Activated naive CD4-positive, alpha-beta T cell treated with anti-CD3 and anti-CD28 coated beads, Interleukin-2, amount 10 ng/mL, durations not matched to agents 7 days and 5 days (primary cell): Measurements from ENCODE around the gene GARIN1A.
"Not testable (repeated sequence)": the region's sequence is repeated elsewhere in the genome, so short reads cannot be mapped to it uniquely, and the experiment has no call there.

Experiments used
- CTCF ChIA-PET: fragments of 350-600 bp; sonication (Branson Sonifier 250); formaldehyde crosslinking; loops from one replicate; lab custom pipeline; 2021; ENCODE audit warnings: antibody characterized with exemption; lab: Charles Lee
- DNase-seq: peaks from one replicate; pipeline ENCODE4 v3.0.0-alpha.2; 2020
- H3K27ac Mint-ChIP-seq: one replicate; pipeline ENCODE4 v1.8.0; 2021; ENCODE audit warnings: mild to moderate bottlenecking, moderate library complexity, mixed read lengths
- H3K27me3 Mint-ChIP-seq: one replicate; pipeline ENCODE4 v1.8.0; 2021; ENCODE audit warnings: mild to moderate bottlenecking, mixed read lengths
- H3K36me3 Mint-ChIP-seq: one replicate; pipeline ENCODE4 v1.8.0; 2021; ENCODE audit warnings: mixed read lengths
- H3K4me1 Mint-ChIP-seq: one replicate; pipeline ENCODE4 v1.8.0; 2021; ENCODE audit warnings: mixed read lengths
- H3K4me3 Mint-ChIP-seq: one replicate; pipeline ENCODE4 v1.8.0; 2021; ENCODE audit warnings: mild to moderate bottlenecking, moderate library complexity, mixed read lengths
- H3K9me3 Mint-ChIP-seq: one replicate; pipeline ENCODE4 v1.8.0; 2021; ENCODE audit warnings: mixed read lengths

The GARIN1A gene

GRCh38 chr7:128671992-128672391 is at the start of gene GARIN1A:
TSS of gene GARIN1A (plus strand) at chr7:128672292. CDS start at chr7:128672398, 106 bp downstream.
- Mint-ChIP-seq H3K27ac (no peak within 1 kb of the TSS), H3K9me3 (no peaks in the 10 kb centered on the region), H3K4me1 (no peaks in the 10 kb centered on the region), H3K4me3 (no peak within 1 kb of the TSS), H3K27me3 (peaks cover 29% of the 10 kb centered on the region), H3K36me3 (no peaks in the 10 kb centered on the region)
- no peak for DNase-seq
- CTCF ChIA-PET = interaction anchor here (1.0 to 2.1 kb wide), 3 partner anchors 11 to 197 kb away, joined by 3 to 9 read pairs (median 4); no protein-coding TSS in a partner anchor

GRCh38 chr7:128627124-128627523 is 45.0 kb upstream of the GARIN1A start:
- H3K27me3 Mint-ChIP-seq, DNase-seq, H3K4me1 Mint-ChIP-seq, CTCF ChIA-PET, H3K4me3 Mint-ChIP-seq, H3K9me3 Mint-ChIP-seq, H3K27ac Mint-ChIP-seq: not testable (repeated sequence)
- H3K36me3 Mint-ChIP-seq = peaks cover 34% of the 10 kb centered on the region

- CTCF ChIA-PET, DNase-seq, H3K4me1 Mint-ChIP-seq, H3K27ac Mint-ChIP-seq, H3K4me3 Mint-ChIP-seq, H3K27me3 Mint-ChIP-seq, H3K9me3 Mint-ChIP-seq: not testable (repeated sequence)
- H3K36me3 Mint-ChIP-seq = peaks cover 32% of the 10 kb centered on the region
Measured at GRCh38 chr7:128633915-128634314, 38.2 kb upstream of the GARIN1A start.

- H3K36me3 Mint-ChIP-seq = peaks cover 12% of the 10 kb centered on the region
- H3K27me3 Mint-ChIP-seq, DNase-seq, H3K9me3 Mint-ChIP-seq, CTCF ChIA-PET, H3K4me1 Mint-ChIP-seq, H3K4me3 Mint-ChIP-seq, H3K27ac Mint-ChIP-seq: not testable (repeated sequence)
Measured at GRCh38 chr7:128645206-128645605, 26.9 kb upstream of the GARIN1A start.

GRCh38 chr7:128645844-128646243 is 26.2 kb upstream of the GARIN1A start:
- H3K27ac Mint-ChIP-seq, CTCF ChIA-PET, H3K4me1 Mint-ChIP-seq: not testable (repeated sequence)

GRCh38 chr7:128646877-128647276 is 25.2 kb upstream of the GARIN1A start:
- H3K36me3 Mint-ChIP-seq = peaks cover 14% of the 10 kb centered on the region
- H3K9me3 Mint-ChIP-seq, H3K27me3 Mint-ChIP-seq, DNase-seq, H3K27ac Mint-ChIP-seq, H3K4me3 Mint-ChIP-seq, CTCF ChIA-PET, H3K4me1 Mint-ChIP-seq: not testable (repeated sequence)

More at GRCh38 chr7:128645844-128646243, 26.2 kb upstream of the GARIN1A start:
- H3K27me3 Mint-ChIP-seq, H3K9me3 Mint-ChIP-seq, H3K4me3 Mint-ChIP-seq, DNase-seq: not testable (repeated sequence)
- H3K36me3 Mint-ChIP-seq = peaks cover 12% of the 10 kb centered on the region

- H3K9me3 Mint-ChIP-seq, H3K27ac Mint-ChIP-seq, DNase-seq, CTCF ChIA-PET, H3K4me3 Mint-ChIP-seq, H3K36me3 Mint-ChIP-seq, H3K27me3 Mint-ChIP-seq, H3K4me1 Mint-ChIP-seq: not testable (repeated sequence)
Measured at GRCh38 chr7:128651096-128651495, 21.0 kb upstream of the GARIN1A start.

GRCh38 chr7:128652606-128653005 is 19.5 kb upstream of the GARIN1A start:
- H3K36me3 Mint-ChIP-seq, H3K27me3 Mint-ChIP-seq, H3K27ac Mint-ChIP-seq, H3K4me3 Mint-ChIP-seq, H3K9me3 Mint-ChIP-seq, DNase-seq, H3K4me1 Mint-ChIP-seq, CTCF ChIA-PET: not testable (repeated sequence)

GRCh38 chr7:128653197-128653596 is 18.9 kb upstream of the GARIN1A start:
- H3K4me3 Mint-ChIP-seq, H3K36me3 Mint-ChIP-seq, H3K4me1 Mint-ChIP-seq, H3K27ac Mint-ChIP-seq, H3K27me3 Mint-ChIP-seq, H3K9me3 Mint-ChIP-seq, CTCF ChIA-PET, DNase-seq: not testable (repeated sequence)

- H3K27ac Mint-ChIP-seq, CTCF ChIA-PET, H3K9me3 Mint-ChIP-seq, H3K36me3 Mint-ChIP-seq, H3K4me1 Mint-ChIP-seq, H3K27me3 Mint-ChIP-seq, DNase-seq, H3K4me3 Mint-ChIP-seq: not testable (repeated sequence)
Measured at GRCh38 chr7:128654080-128654479, 18.0 kb upstream of the GARIN1A start.

GRCh38 chr7:128654501-128654900 is 17.6 kb upstream of the GARIN1A start:
- H3K4me3 Mint-ChIP-seq, H3K36me3 Mint-ChIP-seq, H3K27ac Mint-ChIP-seq, H3K4me1 Mint-ChIP-seq, CTCF ChIA-PET, H3K27me3 Mint-ChIP-seq, DNase-seq, H3K9me3 Mint-ChIP-seq: not testable (repeated sequence)

- H3K4me3 Mint-ChIP-seq, CTCF ChIA-PET, H3K27me3 Mint-ChIP-seq, H3K4me1 Mint-ChIP-seq, DNase-seq, H3K27ac Mint-ChIP-seq: not testable (repeated sequence)
- H3K36me3 Mint-ChIP-seq = peaks cover 17% of the 10 kb centered on the region
- H3K9me3 Mint-ChIP-seq = peaks cover 15% of the 10 kb centered on the region
Measured at GRCh38 chr7:128658428-128658827, 13.7 kb upstream of the GARIN1A start.

GRCh38 chr7:128660596-128660995 is 11.5 kb upstream of the GARIN1A start:
- CTCF ChIA-PET = no interaction called here
- H3K27me3 Mint-ChIP-seq = no peaks in the 10 kb centered on the region
- no peak overlapping the region for H3K4me3 Mint-ChIP-seq
- no peak for DNase-seq
- peaks cover 13% of the 10 kb centered on the region for H3K36me3 Mint-ChIP-seq
- no peaks in the 10 kb centered on the region for H3K4me1 Mint-ChIP-seq
- H3K27ac Mint-ChIP-seq = peak overlapping the region; percentile 28
- peaks cover 15% of the 10 kb centered on the region for H3K9me3 Mint-ChIP-seq

GRCh38 chr7:128661446-128661845 is 10.6 kb upstream of the GARIN1A start:
- peak overlapping the region; percentile 17 for H3K27ac Mint-ChIP-seq
- DNase-seq = no peak
- peaks cover 15% of the 10 kb centered on the region for H3K9me3 Mint-ChIP-seq
- CTCF ChIA-PET = no interaction called here
- H3K4me1 Mint-ChIP-seq = no peaks in the 10 kb centered on the region
- peaks cover 13% of the 10 kb centered on the region for H3K36me3 Mint-ChIP-seq
- H3K27me3 Mint-ChIP-seq = no peaks in the 10 kb centered on the region
- no peak overlapping the region for H3K4me3 Mint-ChIP-seq

- Mint-ChIP-seq H3K27ac (no peak overlapping the region), H3K4me1 (no peaks in the 10 kb centered on the region), H3K36me3 (peaks cover 13% of the 10 kb centered on the region), H3K9me3 (peaks cover 15% of the 10 kb centered on the region), H3K27me3 (no peaks in the 10 kb centered on the region), H3K4me3 (no peak overlapping the region)
- CTCF ChIA-PET = no interaction called here
- no peak for DNase-seq
Measured at GRCh38 chr7:128662091-128662490, 10.0 kb upstream of the GARIN1A start.

- H3K27ac Mint-ChIP-seq, H3K4me1 Mint-ChIP-seq, CTCF ChIA-PET, DNase-seq, H3K27me3 Mint-ChIP-seq, H3K4me3 Mint-ChIP-seq: not testable (repeated sequence)
- peaks cover 13% of the 10 kb centered on the region for H3K36me3 Mint-ChIP-seq
- H3K9me3 Mint-ChIP-seq = peaks cover 15% of the 10 kb centered on the region
Measured at GRCh38 chr7:128663223-128663622, 8.9 kb upstream of the GARIN1A start.
